Peyer's patch (tissue), 4 donors: ENCODE measurements around the gene CNTNAP2. TPM values are rescaled to one million over a fixed set of nuclear protein-coding genes. Genes with fewer than 3 reads are reported as not detected.

ENCODE experiments used
- DNase-seq, 3 donors: peaks; one replicate each; pipeline ENCODE4 v3.0.0-alpha.2; 2017 to 2019
- H3K27ac ChIP-seq, 4 donors: fragments of 200-600 bp; sonication (generic); one replicate each; pipeline ENCODE4 v1.5.1; 2016 to 2019
- H3K27me3 ChIP-seq, 2 donors: fragments of 200-600 bp; sonication (generic); one replicate each; pipeline ENCODE4 v1.5.1; 2019
- H3K36me3 ChIP-seq, 3 donors: fragments of 200-600 bp; sonication (generic); one replicate each; pipeline ENCODE4 v1.5.1; 2016 to 2019
- H3K4me1 ChIP-seq, 4 donors: fragments of 200-600 bp; sonication (generic); one replicate each; pipeline ENCODE4 v1.5.1; 2016 to 2019
- H3K4me3 ChIP-seq, 4 donors: fragments of 200-600 bp; sonication (generic); 1 replicate in 3 of 4; 2 replicates in 1 of 4; pipeline ENCODE4 v1.5.1; 2016 to 2019; ENCODE audit warnings: mild to moderate bottlenecking in 1 of 4
- H3K9me3 ChIP-seq, 4 donors: fragments of 200-600 bp; sonication (generic); one replicate each; pipeline ENCODE4 v1.5.1; 2016 to 2019; ENCODE audit warnings: mild to moderate bottlenecking in 1 of 4
- CTCF ChIP-seq, 6 experiments: fragments of 450-650 bp in 4 of 6; fragments of 200-600 bp in 2 of 6; sonication (generic) in 1 of 6; IDR thresholded peaks; one replicate each; pipeline ENCODE4 v1.5.1; 2017 to 2019; ENCODE audit warnings: antibody characterized with exemption in 6 of 6, mild to moderate bottlenecking in 3 of 6, moderate library complexity in 1 of 6
- POLR2A ChIP-seq, 2 donors: fragments of 450-650 bp; IDR thresholded peaks; one replicate each; pipeline ENCODE4 v1.5.1; 2017; ENCODE audit warnings: antibody characterized with exemption in 2 of 2, mild to moderate bottlenecking in 2 of 2, moderate library complexity in 2 of 2
- total RNA-seq, 4 donors: library from RNA; depleted of rRNA; stranded (reverse); fragments of >200 nt; gene quantifications; one replicate each; pipeline ENCODE4 v1.1.0, GENCODE V29; 2016

The CNTNAP2 gene
- total RNA-seq, 4 donors from 2014 or later, result 1.5 to 4.9 (median 3.6) TPM

- Histone ChIP-seq H3K9me3 (no peaks in the 10 kb centered on the region), H3K27me3 (no peaks in the 10 kb centered on the region), H3K27ac (no peak overlapping the region), H3K4me1 (no peaks in the 10 kb centered on the region), H3K36me3 (no peaks in the 10 kb centered on the region), H3K4me3 (no peak overlapping the region)
- no peak for DNase-seq
- TF ChIP-seq CTCF (IDR thresholded peaks at IDR 0.05) (no peak), POLR2A (IDR thresholded peaks at IDR 0.05) (no peak)
Measured at GRCh38 chr7:146345251-146345650, 228.7 kb downstream of the CNTNAP2 start.

GRCh38 chr7:146346096-146346495 is 229.5 kb downstream of the CNTNAP2 start:
- H3K4me1 ChIP-seq, result no peaks in the 10 kb centered on the region
- no peak overlapping the region for H3K4me3 ChIP-seq
- H3K27ac ChIP-seq, result no peak overlapping the region
- no peaks in the 10 kb centered on the region for H3K27me3 ChIP-seq
- no peak for DNase-seq
- no peaks in the 10 kb centered on the region for H3K36me3 ChIP-seq
- TF ChIP-seq CTCF (IDR thresholded peaks at IDR 0.05) (no peak), POLR2A (IDR thresholded peaks at IDR 0.05) (no peak)
- no peaks in the 10 kb centered on the region for H3K9me3 ChIP-seq

- Histone ChIP-seq H3K27ac (no peak overlapping the region), H3K4me1 (no peaks in the 10 kb centered on the region), H3K27me3 (no peaks in the 10 kb centered on the region), H3K9me3 (no peaks in the 10 kb centered on the region), H3K4me3 (no peak overlapping the region), H3K36me3 (no peaks in the 10 kb centered on the region)
- no peak for TF ChIP-seq CTCF (IDR thresholded peaks at IDR 0.05)
- TF ChIP-seq POLR2A (IDR thresholded peaks at IDR 0.05), result no peak
- no peak for DNase-seq
Measured at GRCh38 chr7:146355216-146355615, 238.6 kb downstream of the CNTNAP2 start.

- H3K9me3 ChIP-seq, result no peaks in the 10 kb centered on the region
- DNase-seq, result no peak
- no peaks in the 10 kb centered on the region for H3K27me3 ChIP-seq
- H3K36me3 ChIP-seq, result no peaks in the 10 kb centered on the region
- TF ChIP-seq CTCF (IDR thresholded peaks at IDR 0.05) (no peak), POLR2A (IDR thresholded peaks at IDR 0.05) (no peak)
- no peaks in the 10 kb centered on the region for H3K4me1 ChIP-seq
- no peak overlapping the region for H3K27ac ChIP-seq
- H3K4me3 ChIP-seq, result no peak overlapping the region
Measured at GRCh38 chr7:146359176-146359575, 242.6 kb downstream of the CNTNAP2 start.

GRCh38 chr7:146366938-146367337 is 250.3 kb downstream of the CNTNAP2 start:
- H3K4me1 ChIP-seq, result no peaks in the 10 kb centered on the region
- TF ChIP-seq POLR2A (IDR thresholded peaks at IDR 0.05), result no peak
- TF ChIP-seq CTCF (IDR thresholded peaks at IDR 0.05), result no peak
- H3K36me3 ChIP-seq, result no peaks in the 10 kb centered on the region
- H3K27me3 ChIP-seq, result no peaks in the 10 kb centered on the region
- no peak for DNase-seq
- no peak overlapping the region for H3K4me3 ChIP-seq
- no peak overlapping the region for H3K27ac ChIP-seq
- H3K9me3 ChIP-seq, result no peaks in the 10 kb centered on the region

- no peak for TF ChIP-seq CTCF (IDR thresholded peaks at IDR 0.05)
- no peak for TF ChIP-seq POLR2A (IDR thresholded peaks at IDR 0.05)
- H3K36me3 ChIP-seq, result no peaks in the 10 kb centered on the region
- no peaks in the 10 kb centered on the region for H3K4me1 ChIP-seq
- H3K9me3 ChIP-seq, result no peaks in the 10 kb centered on the region
- no peaks in the 10 kb centered on the region for H3K27me3 ChIP-seq
- H3K27ac ChIP-seq, result no peak overlapping the region
- DNase-seq, result no peak
- no peak overlapping the region for H3K4me3 ChIP-seq
Measured at GRCh38 chr7:146370171-146370570, 253.6 kb downstream of the CNTNAP2 start.
